Effector CD8-positive, alpha-beta T cell (primary cell): ENCODE results near the gene BORCS6.

Experiments used
- DNase-seq: peaks from one replicate; lab custom pipeline; 2025; lab: John Stamatoyannopoulos, UW

BORCS6 gene

DNA sequence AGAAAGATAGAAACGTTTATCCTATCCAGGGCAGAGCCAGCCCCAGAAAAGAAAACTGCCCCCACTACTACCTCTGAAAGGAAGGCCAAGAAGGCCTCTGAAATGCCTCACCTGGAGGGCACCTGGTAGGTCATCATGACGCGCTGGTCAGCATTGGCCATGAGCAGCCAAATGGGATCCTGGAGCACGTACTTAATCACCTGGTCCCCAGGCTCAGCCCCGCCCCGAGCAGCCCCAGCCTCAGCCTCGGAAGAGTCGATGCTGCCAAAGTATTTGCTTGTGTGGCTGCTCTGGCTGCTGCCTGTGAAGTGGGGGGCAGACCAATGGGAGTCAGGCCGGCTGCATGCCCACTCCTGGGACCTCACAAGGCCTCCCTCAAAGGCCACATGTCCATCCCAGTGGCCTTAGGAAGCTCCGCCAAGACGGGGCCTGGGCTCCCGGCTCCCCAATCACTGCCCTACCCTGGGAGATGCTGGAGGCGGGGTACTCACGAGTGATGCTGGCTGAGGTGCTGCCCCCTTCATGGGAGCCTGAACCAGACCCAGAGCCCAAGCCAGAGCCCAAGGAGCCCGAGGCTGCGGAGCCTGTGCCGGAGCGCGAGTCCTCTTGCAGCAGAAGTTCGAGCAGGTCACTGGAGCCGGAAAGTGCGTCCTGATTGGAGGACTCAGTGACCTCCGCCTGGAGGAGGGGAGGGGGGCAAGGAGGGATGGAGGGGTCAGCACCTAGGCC lies 47.7 kb downstream of the BORCS6 start:
- no peak for DNase-seq

DNA sequence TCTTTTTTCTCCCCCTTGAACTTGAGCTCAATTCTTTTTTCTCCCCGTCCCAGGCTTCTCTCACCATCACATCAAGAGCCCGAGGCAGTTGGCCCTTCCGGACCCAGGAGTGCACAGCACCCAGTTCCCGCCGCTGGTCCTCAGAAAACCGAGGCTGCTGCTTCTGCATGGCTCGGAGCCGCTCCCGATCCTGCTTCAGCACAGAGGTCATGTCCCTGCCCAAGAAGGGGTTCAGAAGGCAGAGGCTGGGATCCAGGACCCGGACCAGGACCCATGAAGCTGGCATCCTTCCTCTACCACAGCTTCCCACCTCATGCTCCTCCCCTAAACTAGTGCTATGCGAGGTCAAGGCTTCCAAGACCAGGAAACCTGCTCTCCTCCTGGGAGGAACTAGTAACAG lies 48.2 kb downstream of the BORCS6 start:
- no peak for DNase-seq

DNA sequence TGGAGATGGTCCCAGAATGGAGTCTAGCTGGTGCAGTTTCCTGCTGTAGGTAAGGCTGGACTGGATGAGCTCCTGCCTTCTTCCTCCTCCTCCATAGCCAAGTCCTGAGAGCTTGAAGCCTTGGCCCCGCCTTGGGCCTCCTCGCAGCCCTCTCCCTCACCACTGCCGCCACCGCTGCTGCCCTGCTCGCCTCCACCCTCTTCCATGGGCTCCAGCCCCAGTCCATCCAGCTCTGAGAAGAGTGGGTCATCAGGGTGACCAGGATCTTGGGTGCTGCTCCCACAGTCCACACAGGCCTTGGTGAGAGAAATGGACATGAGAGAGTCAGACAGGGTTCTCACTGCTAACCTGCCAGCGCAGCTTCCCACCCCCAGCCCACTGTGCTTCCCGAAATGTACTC lies 48.9 kb downstream of the BORCS6 start:
- DNase-seq: no peak

DNA sequence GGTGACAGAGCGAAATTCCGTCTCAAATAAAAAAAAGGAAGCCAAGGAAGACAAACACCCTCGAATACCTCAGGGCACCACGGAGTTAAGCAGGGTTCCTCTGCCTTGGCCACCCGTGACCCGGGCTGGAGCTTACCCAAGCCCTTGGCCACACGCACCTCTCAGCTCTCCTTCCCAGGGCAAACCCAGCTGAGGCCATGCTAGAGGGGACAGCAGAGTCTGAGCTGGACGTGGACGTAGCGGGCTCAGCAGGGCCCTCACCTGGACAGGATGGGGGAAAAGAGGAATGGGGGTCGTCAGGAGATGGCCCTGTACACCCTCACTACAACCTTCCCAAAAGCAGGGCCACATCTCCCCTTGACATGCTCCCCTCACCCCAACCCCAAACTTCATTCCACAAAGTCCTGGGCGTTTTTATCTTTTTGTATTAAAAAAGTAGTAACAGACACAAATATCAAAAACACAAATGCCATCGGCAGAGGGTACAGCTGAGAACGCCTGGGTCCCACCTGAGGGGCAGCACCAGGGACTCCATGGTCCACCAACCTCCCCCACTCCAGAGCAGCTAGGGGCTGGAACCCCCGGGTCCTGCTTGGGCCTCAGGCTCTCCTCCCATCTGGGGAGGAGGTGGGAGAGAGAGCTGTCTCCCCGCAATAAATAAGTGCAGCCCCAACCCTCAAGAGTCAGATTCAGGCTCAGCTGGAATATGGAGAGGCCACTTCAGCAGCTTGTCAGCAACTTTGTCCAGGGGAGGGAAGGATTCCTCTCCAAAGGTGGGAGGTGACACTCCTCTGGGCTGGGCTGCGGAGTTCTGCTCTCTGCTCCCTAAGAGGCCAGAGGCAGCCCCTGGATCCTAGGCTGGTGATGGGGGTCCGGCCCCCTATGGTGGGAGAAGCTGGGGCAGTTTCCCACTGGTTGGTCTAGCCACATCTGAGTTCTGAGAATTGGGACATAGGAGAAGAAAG lies 49.6 kb downstream of the BORCS6 start:
- no peak for DNase-seq

DNA sequence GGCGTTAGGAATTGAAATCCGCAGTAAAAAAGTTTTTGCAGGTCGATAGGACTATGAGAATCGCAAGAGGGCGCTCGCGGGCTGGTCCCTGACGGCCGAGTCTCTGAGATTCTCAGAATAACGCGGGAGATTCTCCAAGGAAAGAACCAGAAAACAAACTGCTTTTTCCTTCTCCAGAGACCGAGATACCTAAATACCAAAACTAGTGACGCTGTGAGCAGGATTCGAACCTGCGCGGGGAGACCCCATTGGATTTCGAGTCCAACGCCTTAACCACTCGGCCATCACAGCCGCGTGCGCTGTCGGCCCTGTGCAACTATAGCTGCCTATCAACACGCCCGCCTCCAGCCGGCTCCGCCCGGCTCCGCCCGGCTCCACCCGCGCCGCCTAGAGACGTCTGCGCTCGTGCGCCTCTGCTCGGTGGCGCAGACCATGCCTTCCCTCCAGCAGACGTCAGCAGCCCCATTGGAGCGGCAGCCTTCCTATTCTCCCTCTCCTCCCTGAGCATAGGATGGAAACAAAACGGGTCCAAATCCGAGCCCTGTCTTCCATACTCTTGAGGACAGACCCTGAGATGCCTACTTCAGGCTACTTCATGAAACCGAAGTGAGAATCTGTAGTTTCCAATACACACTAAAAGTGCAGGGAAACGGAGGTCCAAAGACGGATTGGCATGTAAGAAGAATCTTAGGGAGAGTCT lies 51.2 kb downstream of the BORCS6 start:
- DNase-seq: peak; percentile 86

DNA sequence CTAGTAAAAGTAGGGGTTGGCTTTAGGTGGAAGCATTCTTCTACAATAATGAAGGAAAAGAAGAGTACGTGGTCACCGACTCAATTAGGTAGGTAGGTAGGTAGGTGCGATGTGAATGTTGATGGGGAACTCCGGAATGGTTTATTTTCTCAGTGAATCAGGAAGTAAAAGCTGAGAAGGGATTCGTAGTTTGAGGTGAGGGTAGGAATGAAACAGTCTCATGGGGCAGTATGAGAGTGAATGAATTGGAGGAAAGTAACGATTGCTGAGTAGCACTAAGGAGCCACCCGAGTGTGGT lies 51.7 kb downstream of the BORCS6 start:
- DNase-seq: no peak
